ENCODE measurements around the gene HSPA5.

GRCh38 chr9:125235804-125236519, 5.2 kb downstream of the HSPA5 start:
- no peak for TF ChIP-seq JUND (IDR thresholded peaks at IDR 0.05; ENCODE audit: low read depth, low read length)
- TF ChIP-seq STAT3 (IDR thresholded peaks at IDR 0.05; ENCODE audit: low read depth, low read length), result no peak
- no peak for TF ChIP-seq SMAD5 (IDR thresholded peaks at IDR 0.05; ENCODE audit: low read depth)
- no peak for TF ChIP-seq EGR1 (IDR thresholded peaks at IDR 0.05; ENCODE audit: borderline replicate concordance in 1 of 2, low read depth in 2 of 2, low read length in 2 of 2)
- TF ChIP-seq, protein P1, sequence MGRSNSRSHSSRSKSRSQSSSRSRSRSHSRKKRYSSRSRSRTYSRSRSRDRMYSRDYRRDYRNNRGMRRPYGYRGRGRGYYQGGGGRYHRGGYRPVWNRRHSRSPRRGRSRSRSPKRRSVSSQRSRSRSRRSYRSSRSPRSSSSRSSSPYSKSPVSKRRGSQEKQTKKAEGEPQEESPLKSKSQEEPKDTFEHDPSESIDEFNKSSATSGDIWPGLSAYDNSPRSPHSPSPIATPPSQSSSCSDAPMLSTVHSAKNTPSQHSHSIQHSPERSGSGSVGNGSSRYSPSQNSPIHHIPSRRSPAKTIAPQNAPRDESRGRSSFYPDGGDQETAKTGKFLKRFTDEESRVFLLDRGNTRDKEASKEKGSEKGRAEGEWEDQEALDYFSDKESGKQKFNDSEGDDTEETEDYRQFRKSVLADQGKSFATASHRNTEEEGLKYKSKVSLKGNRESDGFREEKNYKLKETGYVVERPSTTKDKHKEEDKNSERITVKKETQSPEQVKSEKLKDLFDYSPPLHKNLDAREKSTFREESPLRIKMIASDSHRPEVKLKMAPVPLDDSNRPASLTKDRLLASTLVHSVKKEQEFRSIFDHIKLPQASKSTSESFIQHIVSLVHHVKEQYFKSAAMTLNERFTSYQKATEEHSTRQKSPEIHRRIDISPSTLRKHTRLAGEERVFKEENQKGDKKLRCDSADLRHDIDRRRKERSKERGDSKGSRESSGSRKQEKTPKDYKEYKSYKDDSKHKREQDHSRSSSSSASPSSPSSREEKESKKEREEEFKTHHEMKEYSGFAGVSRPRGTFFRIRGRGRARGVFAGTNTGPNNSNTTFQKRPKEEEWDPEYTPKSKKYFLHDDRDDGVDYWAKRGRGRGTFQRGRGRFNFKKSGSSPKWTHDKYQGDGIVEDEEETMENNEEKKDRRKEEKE (IDR thresholded peaks at IDR 0.05), result no peak
- TF ChIP-seq, protein P2, sequence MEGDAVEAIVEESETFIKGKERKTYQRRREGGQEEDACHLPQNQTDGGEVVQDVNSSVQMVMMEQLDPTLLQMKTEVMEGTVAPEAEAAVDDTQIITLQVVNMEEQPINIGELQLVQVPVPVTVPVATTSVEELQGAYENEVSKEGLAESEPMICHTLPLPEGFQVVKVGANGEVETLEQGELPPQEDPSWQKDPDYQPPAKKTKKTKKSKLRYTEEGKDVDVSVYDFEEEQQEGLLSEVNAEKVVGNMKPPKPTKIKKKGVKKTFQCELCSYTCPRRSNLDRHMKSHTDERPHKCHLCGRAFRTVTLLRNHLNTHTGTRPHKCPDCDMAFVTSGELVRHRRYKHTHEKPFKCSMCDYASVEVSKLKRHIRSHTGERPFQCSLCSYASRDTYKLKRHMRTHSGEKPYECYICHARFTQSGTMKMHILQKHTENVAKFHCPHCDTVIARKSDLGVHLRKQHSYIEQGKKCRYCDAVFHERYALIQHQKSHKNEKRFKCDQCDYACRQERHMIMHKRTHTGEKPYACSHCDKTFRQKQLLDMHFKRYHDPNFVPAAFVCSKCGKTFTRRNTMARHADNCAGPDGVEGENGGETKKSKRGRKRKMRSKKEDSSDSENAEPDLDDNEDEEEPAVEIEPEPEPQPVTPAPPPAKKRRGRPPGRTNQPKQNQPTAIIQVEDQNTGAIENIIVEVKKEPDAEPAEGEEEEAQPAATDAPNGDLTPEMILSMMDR (IDR thresholded peaks at IDR 0.05 in 2 of 3, conservative IDR thresholded peaks at IDR 0.05 in 1 of 3; ENCODE audit: control insufficient read depth in 2 of 3, extremely low read depth in 1 of 3, insufficient read depth in 1 of 3, low read depth in 3 of 3, low read length in 3 of 3), result no peak
- no peak for TF ChIP-seq CREB1 (IDR thresholded peaks at IDR 0.05; ENCODE audit: low read depth)
- no peak for TF ChIP-seq EZH2 (IDR thresholded peaks at IDR 0.05; ENCODE audit: borderline replicate concordance, control insufficient read depth, low read depth, low read length)
- no peak for TF ChIP-seq POLR2AphosphoS5 (IDR thresholded peaks at IDR 0.05; ENCODE audit: low read length)
- no peak for TF ChIP-seq POLR2A (IDR thresholded peaks at IDR 0.05; ENCODE audit: low read depth, low read length)
- TF ChIP-seq MYC (IDR thresholded peaks at IDR 0.05; ENCODE audit: insufficient read depth, insufficient read length, insufficient replicate concordance, low read length, severe bottlenecking), result no peak
- no peak for TF ChIP-seq TAF1 (IDR thresholded peaks at IDR 0.05; ENCODE audit: borderline replicate concordance, low read depth, low read length)
- no peak for TF ChIP-seq ATF7 (IDR thresholded peaks at IDR 0.05; ENCODE audit: low read depth)
